Measurements from ENCODE around the gene SLC35G3. TPM values are rescaled to one million over a fixed set of nuclear protein-coding genes. Genes with fewer than 3 reads are reported as not detected.
"Not testable (repeated sequence)": the region's sequence is repeated elsewhere in the genome, so short reads cannot be mapped to it uniquely, and the experiment has no call there.

Gene SLC35G3
- total and polyA plus RNA-seq, 9 donors = not detected

DNA sequence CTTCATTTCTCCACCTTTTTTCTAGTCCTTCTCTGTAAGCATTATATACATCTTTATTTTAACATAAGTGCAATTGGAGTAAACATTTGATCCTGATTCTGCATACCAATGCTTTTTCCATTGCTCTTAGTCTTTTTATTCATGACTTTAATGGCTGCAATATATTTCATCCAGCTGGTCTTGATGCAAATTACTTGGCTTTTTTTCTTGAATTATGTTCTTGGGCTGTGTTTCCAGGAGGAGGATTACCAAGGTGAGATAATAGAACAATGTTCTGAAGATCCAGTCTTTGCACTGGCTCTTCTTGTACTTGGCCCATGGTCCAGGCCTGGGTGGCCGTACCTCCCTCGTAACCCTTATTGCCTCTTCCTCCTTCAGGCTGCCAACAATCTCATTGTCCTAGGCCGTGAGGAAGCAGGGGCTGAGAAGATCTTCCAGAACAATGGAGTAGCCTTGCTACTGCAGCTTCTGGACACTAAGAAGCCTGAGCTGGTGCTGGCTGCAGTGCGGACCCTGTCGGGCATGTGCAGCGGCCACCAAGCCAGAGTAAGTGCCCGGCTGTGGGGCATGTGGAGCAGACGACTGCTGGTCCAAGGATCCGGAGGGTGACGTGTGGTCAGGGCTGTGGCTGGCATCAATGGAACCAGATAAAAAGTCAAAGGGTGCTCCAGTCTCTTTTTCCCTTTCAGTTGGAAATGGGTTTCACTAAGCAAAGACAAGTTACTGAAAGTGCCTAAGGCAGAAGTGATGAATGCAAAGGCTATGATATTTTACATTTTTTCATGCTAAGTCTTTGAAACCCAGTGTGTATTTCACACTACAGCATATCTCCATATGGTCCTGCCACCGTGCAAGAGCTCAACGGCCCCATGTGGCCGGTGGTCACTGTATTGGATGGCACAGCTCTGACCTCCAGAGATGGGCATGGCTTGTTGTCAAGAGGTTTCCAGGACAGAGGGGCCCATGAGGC, 39.7 kb downstream of the SLC35G3 start:
- H3K4me3 ChIP-seq = no peak overlapping the region
- H3K36me3 ChIP-seq = no peaks in the 10 kb centered on the region
- intact Hi-C loops (cut with DNase I) = no loop called here
- no peaks in the 10 kb centered on the region for H3K4me1 ChIP-seq (ENCODE audit: insufficient read depth)
- TF ChIP-seq POLR2A (IDR thresholded peaks at IDR 0.05) (no peak), EP300 (IDR thresholded peaks at IDR 0.05) (no peak), CTCF (IDR thresholded peaks at IDR 0.05) (no peak)
- no peaks in the 10 kb centered on the region for H3K9me3 ChIP-seq
- H3K27me3 ChIP-seq = no peaks in the 10 kb centered on the region
- no peak overlapping the region for H3K27ac ChIP-seq
- DNase-seq = no peak
- WGBS, 3 donors = 84 to 89% (median 85%) methylated on average over 13 of the region's 13 CpGs

DNA sequence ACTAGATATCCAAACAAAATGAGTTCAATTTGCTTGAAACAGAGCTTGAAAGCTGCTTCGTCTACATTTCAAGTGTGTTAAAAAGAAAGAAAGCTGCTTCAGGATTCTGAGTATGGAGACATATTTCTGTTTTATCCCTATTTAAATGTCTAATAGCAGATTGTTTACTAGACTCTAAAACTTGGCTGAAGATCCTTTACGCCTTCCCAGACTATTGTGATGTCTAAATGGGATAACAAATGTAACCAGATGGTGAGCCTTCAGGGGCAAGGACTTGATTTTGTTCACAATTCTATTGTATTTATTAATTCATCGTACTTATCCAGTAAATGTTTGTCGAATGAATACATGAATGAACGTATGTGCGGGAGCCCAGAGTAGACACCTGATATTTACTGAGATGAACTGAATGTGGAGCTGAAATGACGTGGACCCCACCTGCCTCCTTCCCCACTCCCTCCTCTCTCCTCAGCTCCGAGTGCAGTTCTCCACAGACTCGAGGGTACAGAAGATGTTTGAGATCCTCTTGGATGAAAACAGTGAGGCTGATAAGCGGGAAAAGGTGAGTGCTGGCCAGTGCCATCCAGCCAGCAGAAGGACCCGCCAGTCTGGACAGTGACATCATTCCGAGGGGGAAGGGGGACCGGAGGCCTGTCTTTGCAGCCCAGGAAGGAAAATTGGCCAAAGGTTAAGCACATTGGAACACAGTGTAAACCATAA, 41.6 kb downstream of the SLC35G3 start:
- no peaks in the 10 kb centered on the region for H3K4me1 ChIP-seq (ENCODE audit: insufficient read depth)
- H3K4me3 ChIP-seq = no peak overlapping the region
- 49 to 67% (median 55%) methylated on average over 13 of the region's 13 CpGs for WGBS, 3 donors
- H3K9me3 ChIP-seq = no peaks in the 10 kb centered on the region
- DNase-seq = no peak
- H3K27ac ChIP-seq = no peak overlapping the region
- intact Hi-C loops (cut with DNase I) = no loop called here
- TF ChIP-seq CTCF (IDR thresholded peaks at IDR 0.05) (no peak), EP300 (IDR thresholded peaks at IDR 0.05) (no peak), POLR2A (IDR thresholded peaks at IDR 0.05) (no peak)
- H3K36me3 ChIP-seq = no peaks in the 10 kb centered on the region
- H3K27me3 ChIP-seq = no peaks in the 10 kb centered on the region

- H3K4me3 ChIP-seq; H3K36me3 ChIP-seq; DNase-seq; H3K27me3 ChIP-seq; H3K9me3 ChIP-seq; H3K27ac ChIP-seq; intact Hi-C loops (cut with DNase I); H3K4me1 ChIP-seq (ENCODE audit: insufficient read depth): not testable (repeated sequence)
- whole genome bisulfite sequencing, 3 donors = 89 to 92% (median 89%) methylated on average over 29 of the region's 29 CpGs
Observed at GRCh38 chr17:35151080-35151479, 43.1 kb downstream of the SLC35G3 start.

GRCh38 chr17:35149941-35150340, 44.3 kb downstream of the SLC35G3 start:
- no peak overlapping the region for H3K4me3 ChIP-seq
- no peaks in the 10 kb centered on the region for H3K27me3 ChIP-seq
- no peaks in the 10 kb centered on the region for H3K4me1 ChIP-seq (ENCODE audit: insufficient read depth)
- H3K9me3 ChIP-seq = no peaks in the 10 kb centered on the region
- intact Hi-C loops (cut with DNase I) = no loop called here
- DNase-seq = no peak
- TF ChIP-seq EP300 (IDR thresholded peaks at IDR 0.05) (no peak), CTCF (IDR thresholded peaks at IDR 0.05) (no peak), POLR2A (IDR thresholded peaks at IDR 0.05) (no peak)
- WGBS, 3 donors = 82 to 91% (median 86%) methylated on average over 11 of the region's 11 CpGs
- no peak overlapping the region for H3K27ac ChIP-seq
- H3K36me3 ChIP-seq = no peaks in the 10 kb centered on the region
